Body of pancreas (tissue), 4 donors: Measurements from ENCODE around the gene NDFIP1. TPM values are rescaled to one million over a fixed set of nuclear protein-coding genes. Genes with fewer than 3 reads are reported as not detected.

Source experiments
- ATAC-seq: fragments of 150-250 bp; one replicate; pipeline ENCODE4 v1.9.1; 2016
- DNase-seq, 4 donors: peaks; one replicate each; pipeline ENCODE4 v3.0.0-alpha.2; 2019
- H3K27ac ChIP-seq, 4 donors: fragments of 200-600 bp; sonication (generic); 1 replicate in 3 of 4; 2 replicates in 1 of 4; pipeline versions ENCODE4 v1.5.1 to v1.6.1; 2016 to 2019; ENCODE audit warnings: mild to moderate bottlenecking in 1 of 4, mixed read lengths in 1 of 4, moderate library complexity in 1 of 4
- H3K27me3 ChIP-seq, 2 donors: fragments of 200-600 bp; sonication (generic); one replicate each; pipeline ENCODE4 v1.6.0; 2016; ENCODE audit warnings: mild to moderate bottlenecking in 1 of 2
- H3K36me3 ChIP-seq, 2 donors: fragments of 200-600 bp; sonication (generic); replicated peaks in 1 of 2; 2 replicates each; pipeline ENCODE4 v1.5.1; 2016; ENCODE audit warnings: low read depth in 2 of 2; ENCODE audit not compliant: insufficient read depth in 1 of 2
- H3K4me1 ChIP-seq: fragments of 200-600 bp; sonication (generic); one replicate; pipeline ENCODE4 v1.6.0; 2016
- H3K4me3 ChIP-seq, 2 donors: fragments of 200-600 bp; sonication (generic); 1 replicate in 1 of 2; 2 replicates in 1 of 2; pipeline ENCODE4 v1.5.1; 2016 to 2019
- H3K9me3 ChIP-seq, 3 donors: fragments of 200-600 bp; sonication (generic); 1 replicate in 2 of 3; 2 replicates in 1 of 3; pipeline ENCODE4 v1.5.1; 2016
- POLR2A ChIP-seq, 3 donors: fragments of 450-650 bp; IDR thresholded peaks; one replicate each; pipeline ENCODE4 v1.6.1; 2016; ENCODE audit warnings: antibody characterized with exemption in 3 of 3, mild to moderate bottlenecking in 2 of 3
- WGBS, 2 donors: methylation state at CpG; one replicate each; pipeline ENCODE4 v1.1.5; 2017; 5-methylcytosine and 5-hydroxymethylcytosine counted together
- intact Hi-C: fragments of 100-400 bp; cut with DNase I; formaldehyde crosslinking; loops from one replicate; pipeline ENCODE4 v1.15.1; 2023
- total RNA-seq, 2 donors: library from RNA; depleted of rRNA; stranded (reverse); fragments of >200 nt; gene quantifications; one replicate each; pipeline ENCODE4 v1.1.0, GENCODE V29; 2016
- TF ChIP-seq, protein P1 (sequence below), 7 experiments: fragments of 450-650 bp in 4 of 7; fragments of 200-600 bp in 3 of 7; sonication (generic) in 3 of 7; IDR thresholded peaks; one replicate each; pipeline ENCODE4 v1.5.1; 2016 to 2019; ENCODE audit warnings: antibody characterized with exemption in 7 of 7

NDFIP1 gene
- total RNA-seq, 2 donors from 2014 or later, result 39.7 to 58.3 TPM

DNA sequence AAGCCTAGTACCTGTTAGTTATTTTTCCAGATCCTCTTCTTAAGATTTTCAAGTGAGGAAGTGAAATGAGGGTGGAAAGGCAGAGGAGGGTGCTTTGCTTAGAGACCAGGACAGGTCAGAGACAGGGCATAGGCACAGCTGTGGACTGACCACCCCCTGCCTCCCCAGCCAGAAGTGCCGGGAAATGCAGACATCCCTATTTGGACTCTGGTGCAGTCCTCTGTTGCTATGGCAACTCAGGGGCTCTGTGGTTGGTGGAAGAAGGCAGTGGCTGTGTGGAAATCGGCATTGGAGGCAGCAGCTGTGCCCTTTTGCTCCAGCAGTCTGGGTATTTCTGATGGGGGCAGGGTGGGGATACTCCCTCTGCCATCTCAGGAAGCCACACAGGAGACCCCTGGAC lies 43.3 kb upstream of the NDFIP1 start:
- Histone ChIP-seq H3K27me3 (no peaks in the 10 kb centered on the region), H3K9me3 (no peaks in the 10 kb centered on the region), H3K4me1 (peaks cover 8% of the 10 kb centered on the region), H3K36me3 (no peaks in the 10 kb centered on the region), H3K27ac (no peak overlapping the region), H3K4me3 (no peak overlapping the region)
- WGBS, 2 donors, result 60 to 62% methylated on average over 1 to 2 of the region's 2 CpGs
- TF ChIP-seq, protein P1, sequence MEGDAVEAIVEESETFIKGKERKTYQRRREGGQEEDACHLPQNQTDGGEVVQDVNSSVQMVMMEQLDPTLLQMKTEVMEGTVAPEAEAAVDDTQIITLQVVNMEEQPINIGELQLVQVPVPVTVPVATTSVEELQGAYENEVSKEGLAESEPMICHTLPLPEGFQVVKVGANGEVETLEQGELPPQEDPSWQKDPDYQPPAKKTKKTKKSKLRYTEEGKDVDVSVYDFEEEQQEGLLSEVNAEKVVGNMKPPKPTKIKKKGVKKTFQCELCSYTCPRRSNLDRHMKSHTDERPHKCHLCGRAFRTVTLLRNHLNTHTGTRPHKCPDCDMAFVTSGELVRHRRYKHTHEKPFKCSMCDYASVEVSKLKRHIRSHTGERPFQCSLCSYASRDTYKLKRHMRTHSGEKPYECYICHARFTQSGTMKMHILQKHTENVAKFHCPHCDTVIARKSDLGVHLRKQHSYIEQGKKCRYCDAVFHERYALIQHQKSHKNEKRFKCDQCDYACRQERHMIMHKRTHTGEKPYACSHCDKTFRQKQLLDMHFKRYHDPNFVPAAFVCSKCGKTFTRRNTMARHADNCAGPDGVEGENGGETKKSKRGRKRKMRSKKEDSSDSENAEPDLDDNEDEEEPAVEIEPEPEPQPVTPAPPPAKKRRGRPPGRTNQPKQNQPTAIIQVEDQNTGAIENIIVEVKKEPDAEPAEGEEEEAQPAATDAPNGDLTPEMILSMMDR (IDR thresholded peaks at IDR 0.05), result no peak
- no peak for TF ChIP-seq POLR2A (IDR thresholded peaks at IDR 0.05)
- no peak for ATAC-seq
- DNase-seq, result peak in 3 of 4 donors; percentile 16 to 17 (median 17)
- intact Hi-C loops, result no loop called here

DNA sequence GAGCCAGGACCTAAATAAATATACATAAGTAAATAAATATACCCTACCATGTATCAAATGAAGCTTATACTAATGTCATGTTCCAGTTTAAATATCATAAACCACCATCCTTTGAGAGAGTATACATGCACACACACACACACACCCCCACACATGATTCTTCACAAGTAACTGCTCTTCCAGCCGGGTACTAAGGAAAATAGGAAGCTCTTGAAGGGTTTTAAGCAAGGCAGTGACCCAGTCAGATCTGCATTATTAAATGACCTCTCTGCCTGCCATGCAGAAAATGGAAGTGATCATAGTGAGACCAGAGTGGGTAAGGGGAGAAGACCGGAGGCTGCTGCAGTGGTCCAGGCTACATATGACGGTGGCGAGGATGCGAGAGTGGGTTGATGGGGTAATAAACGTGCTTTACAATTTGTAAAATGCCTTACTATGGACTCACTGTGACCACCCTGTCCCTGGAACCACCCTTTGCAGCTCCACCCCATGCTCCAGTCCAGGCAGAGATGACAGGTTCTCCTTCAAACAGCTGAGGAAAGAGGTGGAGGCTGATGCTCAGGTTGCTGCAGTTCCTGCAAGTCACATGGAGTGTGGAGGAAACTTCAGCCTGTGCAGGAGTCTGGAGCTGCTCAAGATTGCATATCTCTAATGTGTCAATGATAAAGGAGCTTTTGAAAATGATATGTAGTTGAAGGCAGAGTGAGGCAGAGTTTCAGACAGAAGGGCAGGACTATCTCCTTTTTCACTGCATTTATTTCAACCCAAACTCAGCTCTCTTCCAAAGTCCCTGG lies 38.8 kb upstream of the NDFIP1 start:
- WGBS, 2 donors, result 77 to 87% methylated on average over 6 of the region's 6 CpGs
- no peak for ATAC-seq
- no peak for DNase-seq

DNA sequence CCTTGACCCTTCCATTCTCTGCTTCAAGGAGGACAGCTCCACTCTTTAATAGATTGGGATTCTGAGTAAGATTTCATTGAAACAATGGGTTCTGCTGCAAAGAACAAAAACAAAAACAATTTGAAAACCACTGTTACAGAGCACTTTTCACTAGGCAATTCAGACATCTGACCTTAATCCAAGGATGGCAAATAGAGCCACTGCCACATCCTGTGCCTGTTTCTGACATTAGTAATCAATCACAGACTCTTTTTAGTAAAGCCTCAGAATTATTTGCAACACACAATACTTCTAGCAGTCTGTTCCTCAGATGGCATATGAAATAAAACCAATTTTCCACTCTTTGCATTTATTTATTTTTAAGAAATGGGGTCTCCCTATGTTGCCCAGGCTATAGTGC lies 37.8 kb upstream of the NDFIP1 start:
- DNase-seq, result no peak
- no peaks in the 10 kb centered on the region for H3K4me1 ChIP-seq
- H3K36me3 ChIP-seq, result no peaks in the 10 kb centered on the region
- no peak for TF ChIP-seq POLR2A (IDR thresholded peaks at IDR 0.05)
- TF ChIP-seq, protein P1 (IDR thresholded peaks at IDR 0.05), result no peak
- H3K9me3 ChIP-seq, result no peaks in the 10 kb centered on the region
- no peak overlapping the region for H3K27ac ChIP-seq
- intact Hi-C loops, result no loop called here
- H3K27me3 ChIP-seq, result no peaks in the 10 kb centered on the region
- no peak for ATAC-seq
- H3K4me3 ChIP-seq, result no peak overlapping the region

More for the DNA sequence above, 38.8 kb upstream of the NDFIP1 start:
- Histone ChIP-seq H3K36me3 (no peaks in the 10 kb centered on the region), H3K27ac (no peak overlapping the region), H3K4me3 (no peak overlapping the region), H3K4me1 (no peaks in the 10 kb centered on the region), H3K27me3 (no peaks in the 10 kb centered on the region), H3K9me3 (no peaks in the 10 kb centered on the region)
- intact Hi-C loops, result no loop called here
- no peak for TF ChIP-seq POLR2A (IDR thresholded peaks at IDR 0.05)
- TF ChIP-seq, protein P1 (IDR thresholded peaks at IDR 0.05), result no peak

DNA sequence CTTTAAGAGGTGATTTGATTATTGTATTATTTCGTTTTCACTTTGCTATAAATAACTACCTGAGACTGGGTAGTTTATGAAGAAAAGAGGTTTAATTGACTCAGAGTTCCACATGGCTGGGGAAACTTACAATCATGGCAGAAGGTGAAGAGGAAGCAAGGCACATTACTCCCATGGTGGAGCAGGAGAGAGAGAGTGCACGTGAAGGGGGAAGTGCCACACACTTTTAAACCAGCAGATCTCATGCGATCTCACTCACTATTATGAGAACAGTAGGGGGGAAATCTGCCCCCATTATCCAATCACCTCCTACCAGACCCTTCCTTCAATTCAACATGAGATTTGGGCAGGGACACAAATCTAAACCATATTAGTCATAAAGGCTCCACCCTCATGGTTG lies 36.1 kb upstream of the NDFIP1 start:
- no peak for ATAC-seq
- H3K27ac ChIP-seq, result no peak overlapping the region
- intact Hi-C loops, result no loop called here
- H3K4me1 ChIP-seq, result no peaks in the 10 kb centered on the region
- H3K4me3 ChIP-seq, result no peak overlapping the region
- 63 to 70% methylated on average over 3 of the region's 3 CpGs for WGBS, 2 donors
- no peak for TF ChIP-seq POLR2A (IDR thresholded peaks at IDR 0.05)
- TF ChIP-seq, protein P1 (IDR thresholded peaks at IDR 0.05), result no peak
- H3K36me3 ChIP-seq, result no peaks in the 10 kb centered on the region
- H3K27me3 ChIP-seq, result no peaks in the 10 kb centered on the region
- H3K9me3 ChIP-seq, result no peaks in the 10 kb centered on the region
- DNase-seq, result no peak
